Common myeloid progenitor, CD34-positive (primary cell): ENCODE results near the gene SPATA46.

ENCODE experiments used
- CTCF ChIA-PET: fragments of 350-600 bp; sonication (Branson Sonifier 250); formaldehyde crosslinking; loops from one replicate; lab custom pipeline; 2021; ENCODE audit warnings: antibody characterized with exemption; lab: Charles Lee
- POLR2A ChIA-PET: fragments of 350-600 bp; sonication (Branson Sonifier 250); formaldehyde crosslinking; loops from one replicate; lab custom pipeline; 2021; ENCODE audit warnings: antibody characterized with exemption; lab: Charles Lee
- DNase-seq, 3 donors: peaks; one replicate each; pipeline versions ENCODE4 v3.0.0 to v3.0.0-alpha.2; 2013
- H3K27ac ChIP-seq, 2 experiments: 1 replicate in 1 of 2; 2 replicates in 1 of 2; pipeline ENCODE4 v1.7.0; 2013; ENCODE audit warnings: inconsistent platforms in 2 of 2, low read length in 2 of 2, mild to moderate bottlenecking in 2 of 2, low read depth in 1 of 2, moderate library complexity in 1 of 2; ENCODE audit not compliant: severe bottlenecking in 2 of 2, insufficient read depth in 1 of 2, poor library complexity in 1 of 2
- H3K27me3 ChIP-seq, 5 experiments: replicated peaks in 2 of 5; 1 replicate in 3 of 5; 2 replicates in 2 of 5; pipeline versions ENCODE4 v1.6.1 to v1.7.0; 2013; ENCODE audit warnings: low read length in 4 of 5, mild to moderate bottlenecking in 2 of 5, moderate library complexity in 2 of 5, inconsistent platforms in 1 of 5; ENCODE audit not compliant: insufficient read depth in 5 of 5, control insufficient read depth in 4 of 5
- H3K36me3 ChIP-seq, 4 experiments: 1 replicate in 2 of 4; 2 replicates in 2 of 4; pipeline versions ENCODE4 v1.6.1 to v1.7.0; 2013; ENCODE audit warnings: low read length in 3 of 4, control low read depth in 1 of 4, mild to moderate bottlenecking in 1 of 4; ENCODE audit not compliant: control insufficient read depth in 4 of 4, insufficient read depth in 4 of 4
- H3K4me1 ChIP-seq, 4 experiments: 1 replicate in 3 of 4; 2 replicates in 1 of 4; pipeline versions ENCODE4 v1.6.1 to v1.7.1; 2013; ENCODE audit warnings: low read length in 3 of 4, mild to moderate bottlenecking in 3 of 4, control low read depth in 1 of 4, inconsistent platforms in 1 of 4, moderate library complexity in 1 of 4; ENCODE audit not compliant: control insufficient read depth in 4 of 4, insufficient read depth in 4 of 4; ENCODE audit errors: control extremely low read depth in 1 of 4
- H3K4me3 ChIP-seq, 7 experiments: 1 replicate in 4 of 7; 2 replicates in 3 of 7; pipeline versions ENCODE4 v1.5.1 to v1.7.0; 2013; ENCODE audit warnings: mild to moderate bottlenecking in 7 of 7, low read length in 6 of 7, moderate library complexity in 6 of 7, inconsistent platforms in 2 of 7, low read depth in 2 of 7, control low read depth in 1 of 7; ENCODE audit not compliant: insufficient read depth in 4 of 7, control insufficient read depth in 1 of 7; ENCODE audit errors: extremely low read depth in 1 of 7
- H3K9me3 ChIP-seq, 5 experiments: 1 replicate in 4 of 5; 2 replicates in 1 of 5; pipeline versions ENCODE4 v1.6.1 to v1.7.1; 2013; ENCODE audit warnings: low read length in 4 of 5, mild to moderate bottlenecking in 2 of 5, inconsistent platforms in 1 of 5, low read depth in 1 of 5, moderate library complexity in 1 of 5; ENCODE audit not compliant: control insufficient read depth in 4 of 5, insufficient read depth in 2 of 5; ENCODE audit errors: control extremely low read depth in 1 of 5
- WGBS: methylation state at CpG from one replicate; pipeline ENCODE4 v1.1.5; 2013; ENCODE audit not compliant: insufficient coverage; 5-methylcytosine and 5-hydroxymethylcytosine counted together

SPATA46 gene

DNA sequence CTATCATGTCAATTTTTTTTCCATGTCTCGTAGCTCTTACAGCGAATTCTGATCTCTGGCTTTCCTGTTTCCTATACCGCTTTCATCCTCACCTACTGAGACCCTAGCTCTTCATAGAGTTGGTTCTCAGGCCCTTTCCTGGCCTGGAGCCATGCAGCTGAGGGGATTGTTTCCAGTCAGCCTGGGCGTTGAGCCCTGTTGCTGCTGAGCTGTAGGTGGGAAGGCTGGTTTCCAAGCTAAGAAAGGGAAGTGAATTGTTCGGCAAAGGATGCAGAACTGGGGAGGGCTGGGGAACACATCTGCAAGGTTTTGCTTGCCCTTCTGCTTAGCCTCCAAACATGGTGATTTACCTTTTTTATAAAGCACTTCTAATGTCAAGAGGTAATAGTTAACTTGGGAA lies 41.5 kb downstream of the SPATA46 start:
- ChIA-PET POLR2A (no interaction called here), CTCF (no interaction called here)
- H3K9me3 ChIP-seq = no peaks in the 10 kb centered on the region
- no peak for DNase-seq
- H3K4me3 ChIP-seq = no peak overlapping the region
- 86% methylated on average over 4 of the region's 5 CpGs for WGBS
- no peaks in the 10 kb centered on the region for H3K27me3 ChIP-seq
- H3K36me3 ChIP-seq = no peaks in the 10 kb centered on the region
- H3K27ac ChIP-seq = no peak overlapping the region
- no peaks in the 10 kb centered on the region for H3K4me1 ChIP-seq

DNA sequence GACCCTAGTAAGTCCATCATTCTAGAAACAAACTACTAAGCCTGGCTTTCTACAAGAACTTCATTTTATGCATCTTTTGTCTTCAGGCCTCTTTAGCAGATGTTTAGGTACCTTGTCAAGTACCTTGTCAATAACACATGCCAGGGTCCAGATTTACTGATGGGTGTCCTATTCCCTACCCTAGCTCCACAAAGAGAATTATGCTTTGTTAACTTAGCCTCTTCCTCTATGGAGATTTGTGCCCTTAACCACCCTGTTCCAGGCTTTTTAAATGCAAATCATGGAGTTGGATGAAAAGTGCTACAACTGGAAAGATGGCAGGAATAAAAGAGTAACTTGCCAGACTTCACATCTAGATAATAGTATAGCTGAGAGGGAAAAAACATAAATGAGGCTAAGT lies 42.7 kb downstream of the SPATA46 start:
- POLR2A ChIA-PET = no interaction called here
- no peak for DNase-seq
- CTCF ChIA-PET = no interaction called here
- Histone ChIP-seq H3K27me3 (no peaks in the 10 kb centered on the region), H3K4me1 (no peaks in the 10 kb centered on the region), H3K36me3 (no peaks in the 10 kb centered on the region), H3K27ac (no peak overlapping the region), H3K9me3 (no peaks in the 10 kb centered on the region), H3K4me3 (no peak overlapping the region)

DNA sequence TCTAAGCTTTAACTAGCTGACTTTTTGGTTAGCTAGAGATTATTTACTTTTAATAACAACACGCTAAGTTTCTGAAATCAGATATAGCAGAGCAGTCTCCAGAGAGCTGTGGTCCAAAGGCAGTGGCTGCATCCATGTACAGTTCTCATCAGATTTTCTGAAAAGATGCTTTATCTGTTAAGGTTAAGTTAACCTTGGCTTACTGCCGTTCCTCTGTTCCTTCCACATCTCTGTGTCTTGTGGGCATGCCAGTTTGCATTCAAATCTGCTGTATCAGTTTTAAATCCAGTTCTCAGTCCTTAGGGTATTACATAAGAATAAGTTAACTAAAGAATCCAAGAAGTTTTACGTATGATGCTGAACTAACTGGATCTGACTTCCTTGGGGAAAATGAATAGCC lies 46.8 kb downstream of the SPATA46 start:
- no peaks in the 10 kb centered on the region for H3K27me3 ChIP-seq
- H3K27ac ChIP-seq = no peak overlapping the region
- H3K4me1 ChIP-seq = no peaks in the 10 kb centered on the region
- WGBS = 100% methylated on average over 1 of the region's 3 CpGs
- ChIA-PET CTCF (no interaction called here), POLR2A (no interaction called here)
- H3K9me3 ChIP-seq = no peaks in the 10 kb centered on the region
- H3K4me3 ChIP-seq = no peak overlapping the region
- DNase-seq = no peak
- no peaks in the 10 kb centered on the region for H3K36me3 ChIP-seq

DNA sequence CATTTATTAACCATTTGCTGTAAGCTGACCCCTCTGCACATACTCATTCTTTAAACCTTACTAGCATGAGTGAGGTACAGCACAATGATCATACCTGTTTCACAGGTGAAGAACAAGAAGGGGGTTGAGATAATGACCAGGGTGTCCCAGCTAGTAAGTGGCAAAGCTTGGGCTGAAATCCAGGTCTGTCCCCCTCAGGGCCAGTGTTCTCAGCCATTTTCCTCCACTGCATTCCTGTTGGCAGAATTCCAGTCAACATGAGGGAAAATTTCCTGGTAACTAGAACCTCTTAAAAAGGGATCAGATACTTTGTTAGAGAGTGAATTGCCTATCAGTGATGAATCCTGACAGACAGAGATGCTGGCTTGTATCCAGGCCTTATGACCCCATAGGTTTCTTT lies 48.1 kb downstream of the SPATA46 start:
- DNase-seq = no peak
- Histone ChIP-seq H3K27ac (no peak overlapping the region), H3K4me1 (no peaks in the 10 kb centered on the region), H3K4me3 (no peak overlapping the region), H3K9me3 (no peaks in the 10 kb centered on the region), H3K36me3 (no peaks in the 10 kb centered on the region), H3K27me3 (no peaks in the 10 kb centered on the region)
- POLR2A ChIA-PET = no interaction called here
- CTCF ChIA-PET = interaction anchor here (1.3 kb wide), 1 partner anchor 13 kb away, joined by 3 read pairs; no protein-coding TSS in a partner anchor

DNA sequence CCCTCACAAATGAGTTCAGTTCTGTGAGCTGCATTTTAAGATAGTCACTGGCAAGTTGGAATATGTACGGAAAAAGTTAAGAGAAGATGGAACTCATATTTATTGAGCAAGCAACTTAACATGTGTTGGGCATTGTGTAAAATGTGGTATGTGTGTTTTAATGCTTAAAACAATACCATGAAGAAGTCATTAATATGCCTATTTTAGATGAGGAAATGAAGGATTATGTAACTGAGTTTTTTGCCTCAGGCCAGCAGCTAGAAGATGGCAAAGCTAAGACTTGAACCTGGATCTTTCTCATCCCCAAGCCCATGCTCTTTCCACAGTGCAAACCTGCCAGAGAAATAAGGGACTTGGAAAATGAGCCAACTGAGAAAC lies 48.9 kb downstream of the SPATA46 start:
- DNase-seq = no peak
- POLR2A ChIA-PET = no interaction called here
- no peaks in the 10 kb centered on the region for H3K27me3 ChIP-seq
- H3K4me3 ChIP-seq = no peak overlapping the region
- H3K27ac ChIP-seq = no peak overlapping the region
- CTCF ChIA-PET = interaction anchor here (1.3 kb wide), 1 partner anchor 13 kb away, joined by 3 read pairs; no protein-coding TSS in a partner anchor
- H3K9me3 ChIP-seq = no peaks in the 10 kb centered on the region
- H3K36me3 ChIP-seq = no peaks in the 10 kb centered on the region
- H3K4me1 ChIP-seq = no peaks in the 10 kb centered on the region
- WGBS = 80% methylated on average over 1 of the region's 1 CpG

DNA sequence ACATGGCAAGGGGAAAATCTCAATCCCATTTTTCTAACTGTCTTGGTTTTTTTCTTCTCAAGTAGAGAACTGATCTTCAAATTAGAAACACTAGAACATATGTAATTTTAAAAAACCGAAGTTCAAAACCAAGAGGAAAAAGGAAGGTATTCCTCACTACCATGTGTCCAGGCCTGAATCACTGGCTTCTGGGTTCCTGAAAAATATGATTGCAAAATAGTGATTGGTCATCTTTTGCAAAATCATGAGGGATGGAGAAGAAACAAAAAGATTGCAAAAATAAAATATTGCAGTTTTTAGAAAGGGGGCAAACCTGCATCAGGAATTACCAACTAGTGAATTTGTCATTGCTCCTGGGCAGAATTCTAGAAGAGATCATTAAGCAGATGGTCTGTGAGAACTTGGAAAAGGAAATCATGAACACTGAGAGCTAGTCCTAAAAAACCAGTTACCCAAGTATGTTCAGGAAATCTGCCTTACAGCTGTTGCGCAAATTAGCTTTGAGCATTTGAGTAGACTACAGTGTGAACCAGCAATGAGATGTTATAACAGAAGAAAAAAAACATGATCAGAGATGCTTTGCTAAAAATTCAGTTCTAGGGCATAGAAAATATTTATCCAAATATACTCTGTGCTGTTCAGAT lies 49.4 kb downstream of the SPATA46 start:
- H3K4me1 ChIP-seq = no peaks in the 10 kb centered on the region
- 100% methylated on average over 1 of the region's 2 CpGs for WGBS
- H3K9me3 ChIP-seq = no peaks in the 10 kb centered on the region
- no peaks in the 10 kb centered on the region for H3K27me3 ChIP-seq
- DNase-seq = no peak
- ChIA-PET POLR2A (no interaction called here), CTCF (interaction anchor here (1.3 kb wide), 1 partner anchor 14 kb away, joined by 3 read pairs; no protein-coding TSS in a partner anchor)
- no peak overlapping the region for H3K4me3 ChIP-seq
- no peak overlapping the region for H3K27ac ChIP-seq
- no peaks in the 10 kb centered on the region for H3K36me3 ChIP-seq

DNA sequence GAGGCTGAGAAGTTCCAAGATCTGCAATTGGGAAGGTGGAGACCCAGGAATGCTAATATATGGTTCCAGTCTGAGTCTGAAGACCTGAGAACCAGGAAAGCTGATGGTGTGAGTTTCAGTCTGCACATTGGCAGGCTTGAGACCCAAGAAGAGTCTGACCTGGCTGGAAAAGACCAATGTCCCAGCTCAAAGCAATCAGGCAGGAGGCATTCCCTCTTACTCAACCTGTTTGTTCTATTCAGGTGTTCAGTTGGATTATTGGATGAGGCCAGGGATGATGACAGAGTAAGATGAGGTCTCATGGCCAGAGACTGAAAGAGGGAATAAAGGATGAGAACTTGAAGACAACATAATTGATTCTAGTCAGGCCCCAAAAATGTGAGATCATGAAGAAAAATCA lies 50.1 kb downstream of the SPATA46 start:
- Histone ChIP-seq H3K4me3 (no peak overlapping the region), H3K27me3 (no peaks in the 10 kb centered on the region), H3K36me3 (no peaks in the 10 kb centered on the region), H3K27ac (no peak overlapping the region), H3K9me3 (no peaks in the 10 kb centered on the region), H3K4me1 (no peaks in the 10 kb centered on the region)
- ChIA-PET CTCF (no interaction called here), POLR2A (no interaction called here)
- no peak for DNase-seq
